Raji (cell line): ENCODE data around the gene RGS19.

Experiments
- POLR2A ChIP-seq: IDR thresholded peaks from 2 replicates; pipeline ENCODE4 v1.6.1; 2011; ENCODE audit warnings: low read depth, low read length, control low read depth; ENCODE audit not compliant: insufficient read depth

RGS19 gene

GRCh38 chr20:64109831-64110391, 30.6 kb upstream of the RGS19 start:
- TF ChIP-seq POLR2A: no peak

- no peak for TF ChIP-seq POLR2A
Observed at GRCh38 chr20:64108731-64109681, 29.7 kb upstream of the RGS19 start.

GRCh38 chr20:64107736-64108457, 28.6 kb upstream of the RGS19 start:
- no peak for TF ChIP-seq POLR2A

GRCh38 chr20:64106981-64107735, 27.8 kb upstream of the RGS19 start, which contains the start of gene NPBWR2:
TSS of gene NPBWR2 (minus strand) at chr20:64107565. CDS start at chr20:64106831, 734 bp downstream.
- no peak for TF ChIP-seq POLR2A

GRCh38 chr20:64106435-64106961, 27.2 kb upstream of the RGS19 start:
- no peak for TF ChIP-seq POLR2A

- no peak for TF ChIP-seq POLR2A
Observed at GRCh38 chr20:64105846-64106434, 26.6 kb upstream of the RGS19 start.

GRCh38 chr20:64104667-64105451, 25.5 kb upstream of the RGS19 start:
- no peak for TF ChIP-seq POLR2A

GRCh38 chr20:64103871-64104666, 24.8 kb upstream of the RGS19 start:
- no peak for TF ChIP-seq POLR2A

GRCh38 chr20:64102647-64103354, 23.5 kb upstream of the RGS19 start:
- TF ChIP-seq POLR2A: no peak

GRCh38 chr20:64101731-64102621, 22.7 kb upstream of the RGS19 start:
- TF ChIP-seq POLR2A: no peak

GRCh38 chr20:64100946-64101688, 21.8 kb upstream of the RGS19 start:
- no peak for TF ChIP-seq POLR2A

GRCh38 chr20:64100566-64100888, 21.2 kb upstream of the RGS19 start:
- TF ChIP-seq POLR2A: no peak
